Fibroblast of lung (primary cell): ENCODE measurements around the gene UCP3.

ENCODE experiments used
- CTCF ChIP-seq, 2 donors: IDR thresholded peaks in 1 of 2; conservative IDR thresholded peaks in 1 of 2; 1 replicate in 1 of 2; 2 replicates in 1 of 2; pipeline ENCODE4 v1.5.1; 2011 to 2012; ENCODE audit warnings: low read length in 2 of 2, control low read depth in 1 of 2, inconsistent platforms in 1 of 2, low read depth in 1 of 2, mild to moderate bottlenecking in 1 of 2
- EZH2 ChIP-seq: IDR thresholded peaks from 2 replicates; pipeline ENCODE4 v1.5.1; 2012; ENCODE audit warnings: low read length, control low read depth, mild to moderate bottlenecking; ENCODE audit errors: missing control alignments

GRCh38 chr11:74001822-74002286, 7.0 kb downstream of the UCP3 start:
- TF ChIP-seq EZH2, result no peak
- TF ChIP-seq CTCF (conservative IDR thresholded peaks at IDR 0.05 in 1 of 2, IDR thresholded peaks at IDR 0.05 in 1 of 2; ENCODE audit: low read depth in 1 of 2, low read length in 2 of 2), result no peak
